Esophagus muscularis mucosa (tissue), 4 donors: Measurements from ENCODE around the gene ST8SIA4. TPM values are rescaled to one million over a fixed set of nuclear protein-coding genes. Genes with fewer than 3 reads are reported as not detected.

Source experiments
- DNase-seq: peaks from one replicate; pipeline ENCODE4 v3.0.0-alpha.2; 2017; ENCODE audit errors: extremely low spot score
- H3K27ac ChIP-seq, 4 donors: fragments of 200-600 bp; sonication (generic); replicated peaks in 1 of 4; 1 replicate in 3 of 4; 2 replicates in 1 of 4; pipeline ENCODE4 v1.5.1; 2016 to 2019; ENCODE audit warnings: mild to moderate bottlenecking in 1 of 4
- H3K27me3 ChIP-seq, 4 donors: fragments of 200-600 bp; sonication (generic); one replicate each; pipeline versions ENCODE4 v1.5.1 to v1.6.0; 2016 to 2019
- H3K36me3 ChIP-seq, 4 donors: fragments of 200-600 bp; sonication (generic); one replicate each; pipeline ENCODE4 v1.5.1; 2016 to 2019
- H3K4me1 ChIP-seq, 4 donors: fragments of 200-600 bp; sonication (generic); one replicate each; pipeline ENCODE4 v1.5.1; 2016 to 2019
- H3K4me3 ChIP-seq, 4 donors: fragments of 200-600 bp; sonication (generic); 1 replicate in 2 of 4; 2 replicates in 2 of 4; pipeline ENCODE4 v1.5.1; 2016 to 2019; ENCODE audit warnings: mild to moderate bottlenecking in 4 of 4, moderate library complexity in 1 of 4
- H3K9me3 ChIP-seq, 4 donors: fragments of 200-600 bp; sonication (generic); 1 replicate in 3 of 4; 2 replicates in 1 of 4; pipeline ENCODE4 v1.5.1; 2016 to 2019
- CTCF ChIP-seq, 3 experiments: fragments of 200-600 bp in 2 of 3; fragments of 450-650 bp in 1 of 3; sonication (generic) in 2 of 3; IDR thresholded peaks; one replicate each; pipeline ENCODE4 v1.5.1; 2017 to 2019; ENCODE audit warnings: antibody characterized with exemption in 3 of 3, mild to moderate bottlenecking in 2 of 3, moderate library complexity in 1 of 3
- EP300 ChIP-seq: sonication (generic); formaldehyde crosslinking; IDR thresholded peaks from one replicate; pipeline ENCODE4 v1.6.1; 2017; ENCODE audit warnings: antibody characterized with exemption
- POLR2A ChIP-seq: fragments of 450-650 bp; IDR thresholded peaks from one replicate; pipeline ENCODE4 v1.6.1; 2017; ENCODE audit warnings: antibody characterized with exemption, moderate library complexity, mild to moderate bottlenecking, low read depth
- POLR2AphosphoS5 ChIP-seq, 2 donors: sonication (generic); formaldehyde crosslinking; IDR thresholded peaks; one replicate each; pipeline ENCODE4 v1.6.1; 2017; ENCODE audit warnings: antibody characterized with exemption in 2 of 2
- WGBS: methylation state at CpG from one replicate; pipeline ENCODE4 v1.1.5; 2018; 5-methylcytosine and 5-hydroxymethylcytosine counted together
- intact Hi-C: fragments of 100-400 bp; cut with DNase I; formaldehyde crosslinking; loops from one replicate; pipeline ENCODE4 v1.15.1; 2023
- total RNA-seq, 4 donors: library from RNA; depleted of rRNA; stranded (reverse); fragments of >200 nt; gene quantifications; one replicate each; pipeline versions ENCODE4 v1.1.0 to v1.2.1, GENCODE V29; 2016

The ST8SIA4 gene
- total RNA-seq, 4 donors from 2014 or later: 1.5 to 3.3 (median 2.5) TPM

GRCh38 chr5:100900796-100901781 lies 2.0 kb downstream of the ST8SIA4 start:
- Histone ChIP-seq H3K4me1 (peaks cover 0 to 24% (median 23%) of the 10 kb centered on the region in 4 donors), H3K27ac (peak overlapping the region; percentile 55 to 73 (median 68)), H3K4me3 (peak overlapping the region; percentile 51 to 56 (median 53)), H3K27me3 (peaks cover 0 to 52% (median 4%) of the 10 kb centered on the region in 4 donors), H3K36me3 (no peaks in the 10 kb centered on the region), H3K9me3 (no peaks in the 10 kb centered on the region)
- TF ChIP-seq POLR2AphosphoS5 (IDR thresholded peaks at IDR 0.05): peak in 1 of 2 donors; percentile 17
- TF ChIP-seq EP300: no peak
- no peak for TF ChIP-seq CTCF (IDR thresholded peaks at IDR 0.05)
- DNase-seq: no peak
- intact Hi-C loops: no loop called here
- 1% methylated on average over 27 of the region's 47 CpGs for WGBS

GRCh38 chr5:100900142-100900795 lies 2.8 kb downstream of the ST8SIA4 start:
- peaks cover 0 to 24% (median 23%) of the 10 kb centered on the region in 4 donors for H3K4me1 ChIP-seq
- no peak for DNase-seq
- H3K4me3 ChIP-seq: peak overlapping the region; percentile 51 to 56 (median 53)
- no peaks in the 10 kb centered on the region for H3K36me3 ChIP-seq
- no peaks in the 10 kb centered on the region for H3K9me3 ChIP-seq
- TF ChIP-seq CTCF (IDR thresholded peaks at IDR 0.05): no peak
- TF ChIP-seq EP300: no peak
- TF ChIP-seq POLR2AphosphoS5 (IDR thresholded peaks at IDR 0.05): no peak
- TF ChIP-seq POLR2A: no peak
- 11% methylated on average over 10 of the region's 19 CpGs for WGBS
- intact Hi-C loops: no loop called here
- H3K27ac ChIP-seq: peak overlapping the region; percentile 55 to 73 (median 68)
- peaks cover 0 to 52% (median 4%) of the 10 kb centered on the region in 4 donors for H3K27me3 ChIP-seq

GRCh38 chr5:100899675-100900074 lies 3.4 kb downstream of the ST8SIA4 start:
- Histone ChIP-seq H3K36me3 (no peaks in the 10 kb centered on the region), H3K27me3 (peaks cover 0 to 50% (median 1%) of the 10 kb centered on the region in 4 donors), H3K4me3 (peak overlapping the region in 2 of 4 donors; percentile 54 to 56), H3K4me1 (peaks cover 0 to 24% (median 23%) of the 10 kb centered on the region in 4 donors), H3K27ac (peak overlapping the region in 3 of 4 donors; percentile 55 to 70 (median 66)), H3K9me3 (no peaks in the 10 kb centered on the region)
- 76% methylated on average over 2 of the region's 2 CpGs for WGBS
- DNase-seq: no peak
- intact Hi-C loops: no loop called here
- TF ChIP-seq EP300 (no peak), CTCF (IDR thresholded peaks at IDR 0.05) (no peak), POLR2AphosphoS5 (IDR thresholded peaks at IDR 0.05) (no peak), POLR2A (no peak)

GRCh38 chr5:100898504-100899346 lies 4.4 kb downstream of the ST8SIA4 start:
- no peak for TF ChIP-seq CTCF (IDR thresholded peaks at IDR 0.05)
- no peak for DNase-seq
- Histone ChIP-seq H3K9me3 (no peaks in the 10 kb centered on the region), H3K36me3 (no peaks in the 10 kb centered on the region), H3K27ac (no peak overlapping the region), H3K27me3 (peaks cover 0 to 42% (median 1%) of the 10 kb centered on the region in 4 donors), H3K4me3 (no peak overlapping the region), H3K4me1 (peaks cover 0 to 24% (median 22%) of the 10 kb centered on the region in 4 donors)
- intact Hi-C loops: no loop called here
- WGBS: 73% methylated on average over 5 of the region's 5 CpGs
